GM19240 (cell line): Measurements from ENCODE around the gene GPR37.

ENCODE experiments used
- DNase-seq: peaks from one replicate; pipeline ENCODE4 v3.0.0; 2011; ENCODE audit warnings: low spot score; ENCODE audit not compliant: insufficient read length

GPR37 gene

GRCh38 chr7:124724507-124725192, 40.9 kb downstream of the GPR37 start:
- DNase-seq = no peak

GRCh38 chr7:124724079-124724478, 41.5 kb downstream of the GPR37 start:
- no peak for DNase-seq

GRCh38 chr7:124723012-124723411, 42.6 kb downstream of the GPR37 start:
- no peak for DNase-seq

GRCh38 chr7:124722292-124722691, 43.3 kb downstream of the GPR37 start:
- DNase-seq = no peak

DNA sequence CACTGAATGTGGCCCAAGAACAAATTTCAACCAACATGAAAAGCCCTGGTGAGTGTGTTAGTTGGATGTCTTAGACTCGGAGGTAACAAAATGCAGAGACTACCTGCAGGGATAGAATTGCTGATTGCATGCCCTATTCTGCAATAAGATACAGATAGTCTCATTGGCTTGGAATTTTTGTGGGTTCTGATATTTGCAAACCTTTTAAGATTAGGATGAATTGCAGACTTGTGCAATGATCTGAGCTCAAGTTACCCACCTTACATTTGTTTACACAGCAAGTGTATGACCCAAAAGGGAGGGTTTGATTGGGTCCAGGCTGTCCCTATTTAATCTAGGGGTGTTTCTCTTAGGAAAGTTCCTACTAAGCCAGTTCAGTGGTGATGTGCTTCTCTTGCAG, 45.4 kb downstream of the GPR37 start:
- DNase-seq = no peak

GRCh38 chr7:124718032-124718766, 47.4 kb downstream of the GPR37 start:
- DNase-seq = no peak

DNA sequence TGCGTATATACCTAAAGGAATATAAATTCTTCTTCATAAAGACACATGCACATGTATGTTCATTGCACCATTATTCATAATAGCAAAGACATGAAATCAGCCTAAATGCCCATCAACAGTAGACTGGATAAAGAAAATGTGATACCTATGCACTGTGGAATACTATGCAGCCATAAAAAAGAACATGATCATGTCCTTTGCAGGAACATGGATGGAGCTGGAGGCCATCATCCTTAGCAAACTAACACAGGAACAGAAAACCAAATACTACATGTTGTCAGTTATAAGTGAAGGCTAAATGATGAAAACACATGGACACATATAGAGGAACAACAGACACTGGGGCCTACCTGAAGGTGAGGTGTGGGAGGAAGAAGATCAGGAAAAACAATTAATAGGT, 48.7 kb downstream of the GPR37 start:
- no peak for DNase-seq

DNA sequence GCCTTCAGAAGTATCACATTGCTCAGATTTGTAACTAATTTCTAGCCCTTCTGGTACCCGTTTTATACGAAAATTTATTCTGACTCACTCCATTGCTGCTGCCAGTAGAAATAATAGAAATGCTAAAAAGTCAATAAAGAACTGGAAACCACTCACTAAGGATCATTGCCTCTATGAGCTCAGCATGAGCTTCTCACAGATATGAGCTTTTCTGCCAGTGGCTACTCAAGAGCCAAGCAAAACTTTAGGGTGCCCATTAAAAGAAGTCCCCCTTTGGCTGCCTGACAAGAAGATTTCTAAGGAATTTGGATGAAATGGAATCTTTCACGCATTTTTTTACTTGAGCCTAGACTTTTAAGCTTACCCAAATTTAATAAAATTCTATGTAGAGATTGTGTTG, 52.5 kb downstream of the GPR37 start:
- no peak for DNase-seq

DNA sequence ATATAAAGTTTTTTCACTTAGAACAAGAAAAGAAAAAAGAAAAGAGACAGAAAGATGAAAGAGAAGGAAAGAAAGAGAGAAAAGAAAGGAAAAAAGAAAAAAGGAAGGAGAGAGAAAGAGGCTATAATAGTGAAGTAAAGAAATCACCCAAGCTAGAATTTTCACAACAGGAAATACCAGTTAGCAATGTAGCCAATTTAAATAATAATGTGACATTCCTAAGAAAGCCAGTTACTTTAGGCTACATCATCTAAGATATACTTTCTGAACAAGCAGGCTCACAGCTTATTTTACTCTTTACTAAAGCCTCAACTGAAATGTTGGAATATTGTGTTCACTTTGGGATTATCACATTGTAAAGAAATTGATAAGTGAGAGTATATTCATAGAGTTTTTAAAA, 53.6 kb downstream of the GPR37 start:
- DNase-seq = no peak

DNA sequence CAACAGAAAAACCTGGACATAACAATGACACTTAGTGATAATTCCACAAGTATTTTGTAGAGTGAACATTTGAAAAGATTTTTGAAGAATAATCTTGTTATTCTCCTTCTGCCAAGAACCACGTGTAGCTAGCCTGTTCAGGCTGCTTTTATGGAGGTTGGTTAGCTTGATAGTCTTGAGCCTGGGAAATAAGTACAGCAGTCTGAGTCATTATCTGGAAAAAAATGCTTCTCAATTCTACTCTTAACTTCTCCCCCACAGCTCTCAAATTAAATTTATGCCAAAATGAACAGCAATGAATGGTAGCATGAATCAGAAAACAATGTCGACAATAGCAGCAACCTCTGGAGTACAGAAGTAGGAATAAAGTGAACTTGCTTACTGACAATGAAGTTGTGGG, 63.2 kb downstream of the GPR37 start:
- no peak for DNase-seq

DNA sequence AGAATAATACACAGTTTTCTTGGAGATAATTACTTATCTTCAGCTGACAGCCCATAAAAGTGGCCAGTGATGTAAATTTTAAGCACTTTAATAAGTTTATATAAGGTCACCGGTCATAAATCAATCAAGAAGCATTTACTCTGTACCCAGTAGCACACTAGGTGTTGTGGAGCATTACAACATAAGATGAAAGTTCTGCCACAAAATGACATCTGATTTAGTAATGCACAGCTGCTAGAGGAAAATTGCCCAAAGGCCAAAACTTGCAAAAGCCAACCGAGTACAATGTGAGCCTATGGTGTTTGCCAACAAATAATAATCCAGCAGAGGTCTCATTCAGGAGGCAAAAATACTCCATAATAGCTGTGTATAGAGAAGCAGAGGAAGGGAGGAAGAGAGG, 63.6 kb downstream of the GPR37 start:
- no peak for DNase-seq

- no peak for DNase-seq
Measured at GRCh38 chr7:124700655-124701054, 64.9 kb downstream of the GPR37 start.

GRCh38 chr7:124698964-124699363, 66.6 kb downstream of the GPR37 start:
- DNase-seq = no peak

DNA sequence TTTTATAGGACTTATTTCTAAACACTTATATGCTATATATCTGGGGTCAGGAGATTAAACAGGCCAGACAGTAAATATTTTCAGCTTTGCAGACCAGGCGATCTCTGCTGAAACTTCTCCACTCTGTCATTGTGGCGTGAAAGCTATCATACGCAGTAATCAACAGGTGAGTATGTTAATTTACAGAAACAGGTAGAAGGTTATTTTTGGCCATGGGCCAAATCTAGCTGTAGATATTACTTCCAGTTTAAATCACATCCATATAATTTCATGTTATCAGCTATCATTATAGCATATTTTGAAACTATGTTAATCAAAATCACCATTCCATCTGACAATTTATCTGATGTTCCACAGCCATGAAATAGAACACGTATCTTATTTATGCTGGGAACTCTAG, 67.8 kb downstream of the GPR37 start:
- DNase-seq = no peak
